ENCODE measurements around the gene MBLAC2.

DNA sequence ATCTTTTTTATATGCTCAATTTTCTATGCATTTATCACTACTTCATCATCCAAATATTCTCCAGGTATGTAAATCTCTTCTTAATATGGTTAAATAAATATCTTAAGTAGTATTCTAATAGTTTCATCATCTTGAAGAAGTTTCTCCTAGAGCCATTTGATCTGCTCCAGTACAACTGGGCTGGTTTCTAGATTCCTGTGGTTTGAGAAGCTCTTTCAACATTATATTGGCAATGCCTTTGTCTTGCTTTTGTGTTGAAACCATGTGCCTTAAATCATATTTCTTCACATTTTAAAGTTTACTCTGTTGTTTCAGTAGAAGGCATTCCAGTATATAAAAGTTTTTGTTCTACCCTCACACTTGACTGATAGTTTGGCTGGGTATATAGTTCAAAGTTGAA, 27.6 kb downstream of the MBLAC2 start:
- TF ChIP-seq, protein P1, sequence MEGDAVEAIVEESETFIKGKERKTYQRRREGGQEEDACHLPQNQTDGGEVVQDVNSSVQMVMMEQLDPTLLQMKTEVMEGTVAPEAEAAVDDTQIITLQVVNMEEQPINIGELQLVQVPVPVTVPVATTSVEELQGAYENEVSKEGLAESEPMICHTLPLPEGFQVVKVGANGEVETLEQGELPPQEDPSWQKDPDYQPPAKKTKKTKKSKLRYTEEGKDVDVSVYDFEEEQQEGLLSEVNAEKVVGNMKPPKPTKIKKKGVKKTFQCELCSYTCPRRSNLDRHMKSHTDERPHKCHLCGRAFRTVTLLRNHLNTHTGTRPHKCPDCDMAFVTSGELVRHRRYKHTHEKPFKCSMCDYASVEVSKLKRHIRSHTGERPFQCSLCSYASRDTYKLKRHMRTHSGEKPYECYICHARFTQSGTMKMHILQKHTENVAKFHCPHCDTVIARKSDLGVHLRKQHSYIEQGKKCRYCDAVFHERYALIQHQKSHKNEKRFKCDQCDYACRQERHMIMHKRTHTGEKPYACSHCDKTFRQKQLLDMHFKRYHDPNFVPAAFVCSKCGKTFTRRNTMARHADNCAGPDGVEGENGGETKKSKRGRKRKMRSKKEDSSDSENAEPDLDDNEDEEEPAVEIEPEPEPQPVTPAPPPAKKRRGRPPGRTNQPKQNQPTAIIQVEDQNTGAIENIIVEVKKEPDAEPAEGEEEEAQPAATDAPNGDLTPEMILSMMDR (conservative IDR thresholded peaks at IDR 0.05): no peak
- TF ChIP-seq ZFX (IDR thresholded peaks at IDR 0.05): no peak

All from C4-2B (cell line).